HG03378 (cell line): ENCODE data around the gene XBP1.
A peak's percentile ranks its signal among the peaks of the same experiment; 100 is the strongest.
"Not testable (repeated sequence)": the region's sequence is repeated elsewhere in the genome, so short reads cannot be mapped to it uniquely, and the experiment has no call there.

ENCODE experiments used
- ATAC-seq: cut with Tn5 transposase; IDR thresholded peaks from one replicate; pipeline ENCODE4 v1.9.1; 2021; ENCODE audit warnings: mild to moderate bottlenecking, moderate library complexity; ENCODE audit not compliant: unreplicated experiment

XBP1 gene

DNA sequence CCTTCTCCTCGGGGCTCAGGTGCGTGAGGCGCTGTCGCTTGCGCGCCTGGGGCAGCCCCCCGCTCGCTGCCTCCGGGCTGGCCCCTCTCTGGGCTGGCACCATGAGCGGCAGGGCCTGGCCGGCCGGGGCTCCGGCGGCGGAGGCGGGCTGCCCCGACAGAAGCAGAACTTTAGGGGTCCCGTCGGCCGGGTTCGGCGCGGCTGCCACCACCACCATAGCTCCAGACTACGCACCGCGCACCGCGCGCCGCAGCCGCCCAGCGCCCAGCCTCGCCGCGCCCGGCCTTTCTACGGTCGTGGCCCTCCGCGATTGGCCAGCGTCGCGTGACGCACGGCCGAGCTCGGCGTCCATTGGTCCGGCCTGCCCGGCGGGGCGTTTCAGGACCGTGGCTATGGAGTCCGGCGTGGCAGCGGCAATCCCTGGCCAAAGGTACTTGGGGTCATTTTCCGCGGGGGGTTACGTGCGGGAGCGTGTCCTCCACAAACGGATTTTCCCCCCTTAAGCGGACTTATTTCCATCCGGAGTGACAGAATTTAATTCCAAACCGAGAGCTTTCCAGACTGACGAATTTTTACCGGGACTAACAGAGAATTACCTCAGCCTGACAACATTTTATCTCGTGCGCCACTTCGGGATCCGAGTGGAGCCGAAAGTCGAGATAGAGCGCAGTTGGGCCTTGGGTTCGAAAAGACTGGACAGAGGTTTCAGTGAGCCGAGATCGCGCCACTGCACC lies at the start of gene XBP1:
XBP1 (minus strand) TSS at position 262 of the 734 bp plus-strand sequence.
- peak; percentile 40 for ATAC-seq

DNA sequence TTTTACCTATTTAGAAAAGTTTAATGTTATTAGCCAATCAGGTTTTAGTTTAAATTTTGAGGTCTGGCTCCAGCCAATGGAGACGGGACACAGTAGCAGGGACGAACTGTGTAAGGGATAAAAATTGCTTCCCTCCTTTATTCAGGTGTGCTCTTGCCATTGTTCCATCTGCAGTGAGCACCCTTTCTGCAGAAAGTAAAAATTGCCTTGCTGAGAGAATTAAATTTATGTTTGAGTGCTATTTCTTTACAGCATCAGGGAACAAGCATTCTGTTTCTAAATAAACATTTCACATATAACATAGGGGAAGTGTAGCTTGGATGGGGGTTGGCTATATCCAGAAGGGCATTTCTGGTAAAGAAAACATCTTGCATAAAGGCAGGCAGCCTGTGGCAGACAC lies 46.6 kb upstream of the XBP1 start:
- no peak for ATAC-seq

DNA sequence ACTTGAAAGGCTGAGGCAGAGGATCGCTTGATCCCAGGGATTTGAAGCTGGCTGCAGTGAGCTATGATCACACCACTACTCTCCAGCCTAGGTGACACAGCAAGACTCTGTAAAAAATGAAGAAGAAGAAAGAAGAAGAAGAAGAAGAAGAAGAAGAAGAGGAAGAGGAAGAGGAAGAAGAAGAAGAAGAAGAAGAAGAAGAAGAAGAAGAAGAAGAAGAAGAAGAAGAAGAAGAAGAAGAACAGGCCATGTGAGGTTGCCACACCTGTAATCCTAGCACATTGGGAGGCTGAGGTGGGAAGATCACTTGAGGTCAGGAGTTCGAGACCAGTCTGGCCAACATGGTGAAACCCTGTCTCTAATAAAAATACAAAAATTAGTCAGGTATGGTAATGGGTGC lies 43.9 kb upstream of the XBP1 start:
- ATAC-seq = not testable (repeated sequence)

DNA sequence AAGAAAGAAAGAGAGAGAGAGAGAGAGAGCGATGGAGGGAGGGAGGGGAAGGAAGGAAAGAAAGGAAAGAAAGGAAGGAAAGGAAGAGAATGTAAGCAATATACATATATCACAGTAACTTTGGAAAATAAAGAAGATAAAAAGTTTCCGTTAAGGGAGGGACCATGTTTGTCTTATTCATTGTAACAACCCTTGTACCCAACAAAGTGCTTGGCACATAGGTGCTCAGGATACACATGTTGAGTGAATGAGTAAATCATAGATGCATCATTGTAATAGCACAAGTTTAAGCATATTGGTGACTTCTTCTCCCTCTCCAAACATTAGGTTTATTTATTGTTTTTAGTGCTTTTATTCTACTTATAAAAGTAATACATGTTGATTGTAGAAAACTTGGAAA lies 43.3 kb upstream of the XBP1 start:
- no peak for ATAC-seq

DNA sequence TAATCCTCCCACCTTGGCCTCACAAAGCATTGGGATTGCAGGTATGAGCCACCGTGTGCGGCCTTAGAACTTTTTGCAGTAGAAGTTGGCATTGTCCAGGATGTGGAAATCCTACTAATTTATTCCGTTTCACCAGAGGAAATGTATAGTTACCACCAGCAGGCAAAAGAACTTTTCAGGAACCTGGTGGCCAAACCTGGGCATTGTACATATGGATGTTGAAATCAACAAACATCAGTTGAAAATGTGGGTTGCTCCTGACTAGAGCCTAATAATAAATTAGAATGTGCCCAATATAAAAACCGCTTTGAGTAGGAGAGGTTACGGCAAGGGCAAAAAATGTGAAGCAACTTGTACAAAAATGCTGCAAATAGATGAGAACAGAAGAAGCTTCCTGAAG lies 40.7 kb upstream of the XBP1 start:
- ATAC-seq = no peak

DNA sequence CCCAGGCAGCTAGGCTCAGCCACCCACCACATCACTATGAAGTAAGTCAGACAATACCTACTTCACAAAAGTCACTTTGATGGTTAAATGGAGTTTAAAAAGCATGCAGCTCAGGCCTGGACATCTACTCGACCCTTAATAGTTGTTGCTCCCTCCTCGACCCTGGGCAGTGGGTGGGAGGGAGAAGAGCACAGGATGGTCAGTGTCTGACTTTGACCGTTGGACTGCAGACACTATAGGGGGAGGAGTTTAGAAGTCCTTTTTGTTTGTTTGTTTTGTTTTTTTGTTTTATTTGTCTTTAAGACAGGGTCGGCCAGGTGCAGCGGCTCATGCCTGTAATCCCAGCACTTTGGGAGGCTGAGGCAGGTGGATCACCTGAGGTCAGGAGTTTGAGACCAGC lies 38.6 kb upstream of the XBP1 start:
- no peak for ATAC-seq

DNA sequence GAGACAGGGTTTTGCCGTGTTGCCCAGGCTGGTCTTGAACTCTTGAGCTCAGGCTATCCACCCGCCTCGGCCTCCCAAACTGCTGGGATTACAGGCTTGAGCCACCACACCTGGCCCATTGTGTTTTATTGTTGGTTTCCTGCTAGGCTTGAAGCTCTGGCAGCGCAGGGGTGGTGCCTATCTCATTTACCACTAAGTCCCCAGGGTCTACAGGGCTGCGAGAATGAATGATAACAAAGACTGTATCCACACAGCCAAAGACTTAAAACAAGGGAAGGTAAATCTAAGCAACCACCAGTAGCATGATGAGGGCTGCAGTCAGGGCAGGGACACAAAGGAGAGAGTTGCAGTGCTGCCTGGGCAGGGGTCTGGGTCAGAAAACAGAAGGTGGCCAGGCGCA lies 37.3 kb upstream of the XBP1 start:
- ATAC-seq = no peak

DNA sequence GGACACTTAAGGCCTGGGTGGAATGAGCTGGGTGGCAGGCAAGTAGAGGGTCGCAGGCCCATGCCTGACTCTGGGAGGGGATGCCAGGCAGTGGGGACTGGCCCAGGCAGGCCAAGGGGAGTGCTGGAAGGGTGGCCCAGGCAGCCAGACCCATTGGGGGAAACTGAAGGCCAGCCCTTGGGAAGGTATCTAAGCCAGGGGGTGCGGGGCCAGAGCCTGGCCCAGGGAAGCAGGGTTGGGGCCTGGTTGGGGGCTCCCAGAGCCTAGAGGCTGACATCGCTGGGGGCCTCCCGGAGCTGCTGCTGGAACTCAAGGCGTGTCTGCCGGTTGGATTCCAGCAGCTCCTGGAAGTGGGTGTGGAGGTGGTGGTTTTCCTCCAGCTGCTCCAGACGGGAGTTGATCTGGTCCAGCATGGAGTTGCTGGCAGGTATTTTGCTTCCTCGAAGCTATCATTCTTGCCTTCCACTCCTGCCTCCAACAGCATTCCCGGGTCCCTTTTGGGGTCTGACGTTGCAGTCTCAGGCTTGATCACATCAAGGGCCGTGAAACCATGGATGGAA lies 35.3 kb upstream of the XBP1 start:
- ATAC-seq = no peak

DNA sequence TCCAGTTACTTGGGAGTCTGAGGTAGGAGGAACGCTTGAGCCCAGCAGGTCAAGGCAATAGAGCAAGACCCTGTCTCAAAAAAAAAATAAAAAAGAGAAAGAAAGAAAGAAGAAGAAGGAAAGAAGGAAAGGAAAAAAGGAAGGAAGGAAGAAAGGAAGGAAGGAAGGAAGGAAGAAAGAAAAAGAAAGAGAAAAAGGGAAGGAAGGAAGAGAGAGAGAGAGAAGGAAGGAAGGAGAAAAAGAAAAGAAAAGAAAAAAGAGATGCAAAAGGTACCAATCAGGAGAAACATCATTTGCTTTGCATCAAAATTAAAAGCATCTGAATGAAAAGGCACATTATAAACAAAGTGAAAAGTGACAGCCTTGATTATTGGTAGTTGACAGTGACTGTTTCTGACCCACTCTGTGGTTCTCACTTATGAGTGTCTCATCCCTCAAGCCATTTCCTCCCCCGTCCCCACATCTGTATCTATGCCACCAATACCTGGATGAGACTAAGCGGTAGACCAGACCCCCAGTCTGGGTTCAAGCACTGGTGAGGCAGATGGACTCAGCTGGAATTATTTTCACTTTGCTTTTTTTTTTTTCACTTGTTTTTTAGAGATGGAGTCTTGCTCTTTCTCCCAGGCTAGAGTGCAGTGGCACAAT lies 33.0 kb upstream of the XBP1 start:
- ATAC-seq = no peak

DNA sequence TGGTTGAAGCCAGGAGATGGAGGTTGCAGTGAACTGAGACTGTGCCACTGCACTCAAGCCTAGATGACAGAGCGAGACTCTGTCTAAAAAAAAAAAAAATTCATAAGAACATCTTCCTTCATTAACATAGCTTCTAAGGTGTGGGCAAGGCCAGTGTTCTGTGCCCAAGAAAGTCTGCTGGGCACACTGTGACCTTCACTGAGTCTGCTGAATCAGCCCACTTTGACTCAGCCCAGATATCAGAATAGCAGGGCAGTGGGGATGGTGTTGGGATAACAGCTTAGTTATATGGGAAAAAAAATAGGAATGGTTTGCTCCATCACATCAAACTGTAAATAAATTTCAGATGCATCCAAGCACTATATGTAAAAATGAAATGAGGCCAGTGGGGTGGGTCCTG lies 32.4 kb upstream of the XBP1 start:
- ATAC-seq = no peak

DNA sequence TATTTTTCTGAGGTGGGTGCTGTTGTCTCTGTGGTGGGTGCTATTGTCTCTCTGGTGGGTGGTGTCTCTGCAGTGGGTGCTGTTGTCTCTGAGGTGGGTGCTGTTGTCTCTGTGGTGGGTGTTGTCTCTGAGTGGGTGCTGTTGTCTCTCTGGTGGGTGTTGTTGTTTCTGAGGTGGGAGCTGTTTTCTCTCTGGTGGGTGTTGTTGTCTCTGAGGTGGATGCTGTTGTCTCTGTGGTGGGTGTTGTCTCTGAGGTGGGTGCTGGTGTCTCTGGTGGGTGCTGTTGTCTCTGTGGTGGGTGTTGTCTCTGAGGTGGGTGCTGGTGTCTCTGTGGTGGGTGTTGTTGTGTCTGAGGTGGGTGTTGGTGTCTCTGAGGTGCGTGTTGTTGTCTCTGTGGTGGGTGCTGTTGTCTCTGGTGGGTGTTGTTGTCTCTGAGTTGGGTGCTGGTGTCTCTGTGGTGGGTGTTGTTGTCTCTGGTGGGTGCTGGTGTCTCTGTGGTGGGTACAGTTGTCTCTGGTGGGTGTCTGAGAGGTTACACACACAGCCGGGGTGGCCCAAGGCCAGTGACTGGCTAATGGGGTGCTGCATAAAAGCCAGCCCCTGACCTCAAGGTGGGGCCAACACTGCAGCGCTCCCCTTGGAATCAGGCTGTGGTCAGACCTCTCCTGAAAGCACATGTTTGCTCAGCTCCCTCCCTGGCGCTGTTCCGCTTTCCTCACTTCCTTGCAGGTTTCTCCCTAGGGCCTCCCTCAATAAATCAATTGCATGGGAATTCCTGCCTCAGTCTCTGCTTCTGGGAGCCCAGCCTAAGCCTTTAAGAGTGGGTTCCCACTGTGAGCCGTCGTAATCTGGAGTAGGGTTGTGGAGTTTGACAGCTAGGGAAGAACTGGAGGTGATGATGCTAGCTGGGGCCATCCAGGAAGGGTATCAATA lies 31.0 kb upstream of the XBP1 start:
- ATAC-seq = no peak

DNA sequence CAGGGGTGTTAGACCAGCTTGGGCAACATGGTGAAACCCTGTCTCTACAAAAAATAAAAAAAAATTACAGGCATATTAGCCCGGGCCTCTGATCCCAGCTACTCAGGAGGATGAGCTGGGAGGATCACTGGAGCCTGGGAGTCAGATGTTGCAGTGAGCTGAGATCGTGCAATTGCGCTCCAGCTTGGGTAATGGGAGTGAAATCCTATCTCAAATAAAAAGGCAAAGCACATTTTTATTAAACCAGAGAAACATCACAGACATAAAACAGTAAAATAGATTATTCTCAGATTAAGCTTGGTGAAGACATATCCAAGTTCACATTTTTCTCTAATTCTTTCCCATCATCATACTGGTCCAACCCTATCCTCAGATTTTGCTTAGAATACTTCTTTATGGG lies 30.1 kb upstream of the XBP1 start:
- no peak for ATAC-seq

DNA sequence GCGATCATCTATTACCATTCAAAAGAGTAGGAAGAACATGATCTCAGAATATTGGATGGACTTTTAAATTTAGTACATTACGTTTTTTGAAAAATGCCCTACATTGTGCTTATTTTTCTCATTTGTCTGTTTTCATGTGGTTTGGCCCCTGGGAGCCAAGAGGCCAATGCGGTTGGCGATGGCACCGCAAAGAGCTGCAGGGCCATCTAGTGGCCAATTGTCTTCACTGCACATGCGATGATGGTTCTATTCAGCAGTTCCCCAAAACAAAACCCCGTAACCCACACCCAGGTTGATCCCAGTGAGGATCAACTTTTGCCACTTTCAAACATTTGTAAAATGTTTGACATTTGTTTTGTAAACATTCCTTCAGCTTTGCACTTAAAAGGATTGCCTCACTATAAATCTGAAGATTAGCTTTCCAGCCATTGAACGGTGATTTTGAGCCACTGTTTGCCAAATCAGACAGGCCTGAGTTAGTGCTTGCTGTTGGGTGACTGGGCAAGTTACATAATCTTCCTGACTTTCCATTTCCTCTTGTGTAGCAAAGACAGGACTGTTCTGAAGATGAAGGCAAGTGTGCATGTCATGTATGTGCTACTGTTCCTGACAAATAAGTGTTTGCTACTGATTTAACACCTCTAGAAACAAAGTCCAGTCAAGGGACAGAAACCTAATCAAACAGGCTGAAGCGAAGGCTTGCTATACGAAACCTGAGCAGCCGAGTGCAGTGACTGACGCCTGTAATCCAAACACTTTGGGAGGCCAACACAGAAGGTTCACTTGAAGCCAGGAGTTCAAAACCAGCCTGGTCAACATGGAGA lies 29.2 kb upstream of the XBP1 start:
- ATAC-seq = no peak

DNA sequence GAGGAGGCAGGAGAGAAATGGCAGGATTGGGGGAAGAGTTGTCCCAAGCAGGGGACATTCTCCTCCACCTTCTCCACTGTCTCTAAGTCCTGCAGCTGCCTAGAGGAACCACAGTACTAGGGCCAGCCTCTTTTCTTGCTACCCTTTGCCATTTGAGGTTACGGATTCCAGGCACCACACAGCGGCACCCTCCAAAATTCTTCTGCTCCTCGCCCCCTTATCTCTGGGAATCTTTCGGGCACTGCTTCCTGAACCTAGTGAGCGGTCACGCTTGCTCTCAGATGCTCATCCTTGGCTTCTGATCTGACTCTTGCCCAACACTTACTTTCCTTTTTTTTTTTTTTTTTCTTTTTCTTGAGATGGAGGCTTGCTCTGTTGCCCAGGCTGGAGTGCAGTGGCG lies 26.6 kb upstream of the XBP1 start:
- no peak for ATAC-seq

DNA sequence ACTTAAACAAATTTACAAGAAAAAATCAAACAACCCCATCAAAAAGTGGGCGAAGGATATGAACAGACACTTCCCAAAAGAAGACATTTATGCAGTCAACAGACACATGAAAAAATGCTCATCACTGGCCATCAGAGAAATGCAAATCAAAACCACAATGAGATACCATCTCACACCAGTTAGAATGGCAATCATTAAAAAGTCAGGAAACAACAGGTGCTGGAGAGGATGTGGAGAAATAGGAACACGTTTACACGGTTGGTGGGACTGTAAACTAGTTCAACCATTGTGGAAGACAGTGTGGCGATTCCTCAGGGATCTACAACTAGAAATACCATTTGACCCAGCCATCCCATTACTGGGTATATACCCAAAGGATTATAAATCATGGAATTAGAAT lies 26.1 kb upstream of the XBP1 start:
- ATAC-seq = not testable (repeated sequence)

DNA sequence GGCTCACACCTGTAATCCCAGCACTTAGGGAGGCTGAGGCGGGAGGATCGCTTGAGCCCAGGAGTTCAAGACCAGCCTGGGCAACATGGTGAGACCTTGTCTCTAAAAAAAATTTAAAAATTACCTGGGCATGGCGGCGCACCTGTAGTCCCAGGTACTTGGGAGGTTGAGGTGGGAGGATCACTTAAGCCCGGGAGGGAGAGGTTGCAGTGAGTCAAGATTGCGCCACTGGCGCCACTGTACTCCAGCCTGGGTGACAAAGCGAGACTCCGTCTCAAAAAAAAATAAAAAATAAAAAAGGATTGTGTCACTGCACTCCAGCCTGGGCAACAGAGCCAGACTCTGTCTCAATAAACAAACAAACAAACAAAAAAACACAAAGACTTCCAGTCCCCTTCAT lies 24.1 kb upstream of the XBP1 start:
- ATAC-seq = not testable (repeated sequence)

DNA sequence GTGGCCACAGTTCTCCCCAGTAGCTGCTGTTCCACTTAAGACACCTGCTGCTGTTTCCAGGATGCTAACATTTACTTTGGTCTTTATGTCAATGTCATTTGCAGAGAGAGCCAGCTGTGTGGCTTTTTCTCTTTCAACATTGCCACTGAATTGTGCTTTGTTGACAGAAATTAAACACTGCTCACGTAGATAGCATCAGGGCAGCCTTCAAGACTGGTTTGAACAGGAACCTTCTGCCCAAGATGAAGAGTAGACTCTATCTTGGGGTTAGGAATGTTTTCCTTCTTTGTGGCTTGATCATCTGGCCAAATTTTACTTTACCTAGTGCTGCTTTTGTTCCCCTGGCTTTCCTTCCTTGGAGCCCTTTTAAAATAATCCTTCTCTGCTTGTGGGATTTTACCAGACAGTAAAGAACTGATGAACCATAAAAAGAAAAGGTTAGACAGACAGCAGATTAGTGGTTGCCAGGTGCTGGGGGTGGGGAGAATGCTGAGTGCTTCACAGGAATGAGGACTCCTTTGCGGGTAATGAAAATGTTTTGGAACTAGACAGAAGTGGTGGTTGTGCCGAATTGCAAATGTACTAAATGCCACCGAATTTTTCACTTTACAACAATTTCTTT lies 22.7 kb upstream of the XBP1 start:
- no peak for ATAC-seq

DNA sequence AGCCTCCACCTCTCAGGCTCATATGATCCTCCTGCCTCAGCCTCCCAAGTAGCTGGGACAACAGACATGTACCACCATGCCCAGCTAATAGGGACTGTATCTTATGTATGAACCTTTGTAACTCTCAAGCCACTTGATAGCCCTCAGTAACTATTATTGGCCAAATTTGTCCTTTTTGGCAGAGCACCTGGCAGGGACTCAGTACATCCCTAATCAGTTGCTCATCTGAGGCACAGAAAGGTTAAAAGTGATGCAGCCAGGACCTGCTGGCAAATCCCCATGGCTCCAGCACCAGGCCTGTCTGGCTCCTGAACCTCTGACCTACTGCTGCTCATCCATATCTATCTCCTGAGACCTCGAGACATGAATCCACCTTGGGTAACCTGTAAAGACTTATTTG lies 21.1 kb upstream of the XBP1 start:
- no peak for ATAC-seq

DNA sequence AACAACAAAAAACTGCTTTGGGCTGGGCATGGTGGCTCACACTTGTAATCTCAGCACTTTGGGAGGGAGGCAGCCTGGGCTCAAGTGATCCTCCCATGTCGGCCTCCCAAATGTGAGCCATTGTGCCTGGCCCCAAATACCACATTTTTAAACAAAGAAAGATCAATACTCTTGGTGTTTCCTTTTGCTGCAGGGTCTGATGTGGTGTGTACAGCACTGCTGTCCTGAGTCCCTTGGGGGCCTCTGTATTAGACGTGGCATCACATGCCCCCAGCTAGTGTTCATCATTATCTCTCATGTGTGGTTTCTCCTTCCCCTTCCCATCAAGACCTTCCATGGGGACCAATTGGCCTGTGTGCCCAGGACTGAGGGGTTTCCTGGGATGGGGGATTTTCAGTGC lies 20.5 kb upstream of the XBP1 start:
- no peak for ATAC-seq
